Frontal cortex (tissue), 1 donor: ENCODE measurements around the gene JMJD6. TPM values are rescaled to one million over a fixed set of nuclear protein-coding genes. Genes with fewer than 3 reads are reported as not detected.

Experiments used
- small RNA-seq: library from RNA; depleted of rRNA; stranded (forward); fragments of <200 nt; gene quantifications from one replicate; pipeline ENCODE3, GENCODE V24; 2014
- total RNA-seq: library from RNA; depleted of rRNA; stranded (reverse); fragments of >200 nt; gene quantifications from one replicate; pipeline ENCODE4 v1.2.3, GENCODE V29; 2014

JMJD6 gene
- total RNA-seq, 1 donor from 2014 or later: 17.5 TPM

Small RNA genes within 50 kb of the gene (small RNA-seq; reads per million reads assigned to genes)
- gene AC005837.3 (not detected), gene RF02271 (not detected), gene RNU6-97P (not detected), gene RNY4P36 (3.2 reads per million, percentile 88 among the genes with 10 or more reads in this experiment)

Other genes with a start within 250 kb of the JMJD6 start
- 1.6 TPM for gene RHBDF2, start 225.2 kb downstream of the JMJD6 start, total RNA-seq
- 3.3 TPM for gene CYGB, start 188.9 kb downstream of the JMJD6 start, total RNA-seq
- 2.4 TPM for gene PRCD, start 186.6 kb downstream of the JMJD6 start, total RNA-seq
- not detected for gene ST6GALNAC2, start 140.7 kb downstream of the JMJD6 start, total RNA-seq
- 0.82 TPM for gene ST6GALNAC1, start 82.8 kb downstream of the JMJD6 start, total RNA-seq
- 45.7 TPM for gene MXRA7, start 15.6 kb downstream of the JMJD6 start, total RNA-seq
- 14.7 TPM for gene METTL23, start 233 bp upstream of the JMJD6 start, total RNA-seq
- 86.4 TPM for gene SRSF2, start 10.7 kb upstream of the JMJD6 start, total RNA-seq
- gene MFSD11, start 11.5 kb upstream of the JMJD6 start, total RNA-seq: 73.0 TPM
- gene MGAT5B, start 141.8 kb upstream of the JMJD6 start, total RNA-seq: 16.3 TPM